Glutamatergic neuron (in vitro differentiated cells): ENCODE measurements around the gene PSMF1. TPM values are rescaled to one million over a fixed set of nuclear protein-coding genes. Genes with fewer than 3 reads are reported as not detected.

Experiments
- DNase-seq: peaks from one replicate; pipeline ENCODE4 v3.0.0; 2022
- H3K27ac Mint-ChIP-seq: one replicate; pipeline ENCODE4 v1.8.0; 2020; ENCODE audit warnings: mild to moderate bottlenecking, mixed read lengths, inconsistent platforms; ENCODE audit not compliant: unreplicated experiment
- H3K27me3 Mint-ChIP-seq: one replicate; pipeline ENCODE4 v1.8.0; 2020; ENCODE audit warnings: mild to moderate bottlenecking, moderate library complexity, mixed read lengths, inconsistent platforms; ENCODE audit not compliant: unreplicated experiment
- H3K36me3 Mint-ChIP-seq: one replicate; pipeline ENCODE4 v1.8.0; 2020; ENCODE audit warnings: mild to moderate bottlenecking, mixed read lengths, inconsistent platforms; ENCODE audit not compliant: unreplicated experiment
- H3K4me1 Mint-ChIP-seq: one replicate; pipeline ENCODE4 v1.8.0; 2020; ENCODE audit warnings: mild to moderate bottlenecking, low read depth, mixed read lengths, inconsistent platforms; ENCODE audit not compliant: unreplicated experiment
- H3K4me3 Mint-ChIP-seq: one replicate; pipeline ENCODE4 v1.8.0; 2020; ENCODE audit warnings: mild to moderate bottlenecking, mixed read lengths, inconsistent platforms; ENCODE audit not compliant: unreplicated experiment
- H3K9me3 Mint-ChIP-seq: one replicate; pipeline ENCODE4 v1.8.0; 2020; ENCODE audit warnings: mild to moderate bottlenecking, moderate library complexity, mixed read lengths, inconsistent platforms; ENCODE audit not compliant: unreplicated experiment
- CTCF ChIP-seq: fragments of 200-600 bp; sonication (generic); IDR thresholded peaks from one replicate; pipeline ENCODE4 v1.5.0; 2021; ENCODE audit not compliant: partially characterized antibody, unreplicated experiment
- total RNA-seq: library from RNA; stranded (reverse); fragmentation: NEBNext Ultra II Directional; extraction: Animal tissue kit (Norgen Biotek cat#: 25700); gene quantifications from one replicate; pipeline ENCODE4 v1.2.1, GENCODE V29; 2021; ENCODE audit not compliant: unreplicated experiment

Gene PSMF1
- total RNA-seq, 1 donor from 2014 or later = 241 TPM

GRCh38 chr20:1203630-1204029 is 85.2 kb downstream of the PSMF1 start:
- DNase-seq = no peak
- Mint-ChIP-seq H3K4me3 (no peak overlapping the region), H3K9me3 (no peaks in the 10 kb centered on the region), H3K36me3 (no peaks in the 10 kb centered on the region), H3K4me1 (peaks cover 10% of the 10 kb centered on the region), H3K27me3 (peaks cover 3% of the 10 kb centered on the region), H3K27ac (no peak overlapping the region)
- no peak for TF ChIP-seq CTCF

GRCh38 chr20:1204113-1204512 is 85.7 kb downstream of the PSMF1 start:
- DNase-seq = no peak
- Mint-ChIP-seq H3K4me3 (no peak overlapping the region), H3K27ac (no peak overlapping the region), H3K4me1 (peaks cover 10% of the 10 kb centered on the region), H3K27me3 (peaks cover 3% of the 10 kb centered on the region), H3K36me3 (no peaks in the 10 kb centered on the region), H3K9me3 (no peaks in the 10 kb centered on the region)
- no peak for TF ChIP-seq CTCF

GRCh38 chr20:1204576-1204975 is 86.2 kb downstream of the PSMF1 start:
- peaks cover 10% of the 10 kb centered on the region for H3K4me1 Mint-ChIP-seq
- DNase-seq = no peak
- H3K4me3 Mint-ChIP-seq = no peak overlapping the region
- no peaks in the 10 kb centered on the region for H3K27me3 Mint-ChIP-seq
- no peaks in the 10 kb centered on the region for H3K9me3 Mint-ChIP-seq
- no peak overlapping the region for H3K27ac Mint-ChIP-seq
- TF ChIP-seq CTCF = no peak
- H3K36me3 Mint-ChIP-seq = no peaks in the 10 kb centered on the region

- H3K27me3 Mint-ChIP-seq = no peaks in the 10 kb centered on the region
- no peak for DNase-seq
- H3K4me3 Mint-ChIP-seq = no peak overlapping the region
- H3K36me3 Mint-ChIP-seq = no peaks in the 10 kb centered on the region
- no peak overlapping the region for H3K27ac Mint-ChIP-seq
- H3K4me1 Mint-ChIP-seq = peaks cover 10% of the 10 kb centered on the region
- no peaks in the 10 kb centered on the region for H3K9me3 Mint-ChIP-seq
- TF ChIP-seq CTCF = no peak
Observed at GRCh38 chr20:1205802-1206201, 87.4 kb downstream of the PSMF1 start.

- H3K27ac Mint-ChIP-seq = no peak overlapping the region
- no peaks in the 10 kb centered on the region for H3K27me3 Mint-ChIP-seq
Observed at GRCh38 chr20:1206366-1207148, 88.2 kb downstream of the PSMF1 start.

More at GRCh38 chr20:1206366-1207148, 88.2 kb downstream of the PSMF1 start:
- no peaks in the 10 kb centered on the region for H3K36me3 Mint-ChIP-seq
- no peak overlapping the region for H3K4me3 Mint-ChIP-seq
- no peak for DNase-seq
- TF ChIP-seq CTCF = no peak
- no peaks in the 10 kb centered on the region for H3K9me3 Mint-ChIP-seq
- H3K4me1 Mint-ChIP-seq = peaks cover 10% of the 10 kb centered on the region
